Measurements from ENCODE around the gene SLC52A3. TPM values are rescaled to one million over a fixed set of nuclear protein-coding genes. Genes with fewer than 3 reads are reported as not detected.

SLC52A3 gene
- polyA plus RNA-seq, 2 of the 4 experiments (the other 2 are of a cell fraction) = 0.56 to 0.63 TPM

DNA sequence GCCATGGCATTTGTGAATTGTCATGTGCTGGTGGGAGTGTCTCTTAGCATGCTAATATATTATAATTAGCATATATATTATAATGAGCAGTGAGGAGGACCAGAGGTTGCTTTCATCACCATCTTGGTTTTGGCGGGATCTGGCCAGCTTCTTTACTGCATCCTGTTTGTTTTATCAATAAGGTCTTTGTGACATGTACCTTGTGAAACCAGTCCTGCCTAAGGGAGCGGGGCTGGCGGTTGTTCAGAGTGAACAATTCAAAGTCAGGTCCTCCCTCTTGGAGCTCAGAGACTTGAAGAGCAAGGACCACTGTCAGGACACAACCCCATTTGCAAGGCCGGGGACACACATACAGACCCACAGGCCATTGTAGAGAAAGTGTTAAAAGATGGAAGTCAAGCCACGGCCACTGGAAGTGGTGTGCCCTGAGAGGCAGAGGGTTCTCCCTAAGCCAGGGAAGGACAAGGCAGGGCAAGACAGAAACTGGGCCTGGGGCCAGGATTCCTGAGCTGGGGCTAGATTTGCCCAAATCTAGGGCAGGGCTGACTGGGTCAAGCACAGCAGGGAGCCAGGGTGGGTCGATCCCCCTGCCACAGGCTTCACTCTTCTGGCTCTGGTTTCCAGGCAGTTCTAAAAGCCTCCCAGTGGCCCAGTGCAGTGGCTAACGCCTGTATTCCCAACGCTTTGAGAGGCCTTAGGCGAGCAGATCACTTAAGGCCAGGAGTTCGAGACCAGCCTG is 14.2 kb downstream of the SLC52A3 start:
- TF ChIP-seq RFX5 (IDR thresholded peaks at IDR 0.05) = no peak
- no peak for TF ChIP-seq FOSL2 (IDR thresholded peaks at IDR 0.05)
- TF ChIP-seq FOSL2 (CRISPR knock-in tag; IDR thresholded peaks at IDR 0.05) = no peak
- no peak for TF ChIP-seq HDAC2 (IDR thresholded peaks at IDR 0.05)
- TF ChIP-seq EHMT2 (IDR thresholded peaks at IDR 0.05; ENCODE audit: low read depth) = no peak
- no peak for TF ChIP-seq MAZ (IDR thresholded peaks at IDR 0.05; ENCODE audit: borderline replicate concordance, low read depth, low read length)
- TF ChIP-seq CTCF (IDR thresholded peaks at IDR 0.05) = no peak
- TF ChIP-seq CHD4 (IDR thresholded peaks at IDR 0.05; ENCODE audit: borderline replicate concordance) = no peak
- TF ChIP-seq, protein P1, sequence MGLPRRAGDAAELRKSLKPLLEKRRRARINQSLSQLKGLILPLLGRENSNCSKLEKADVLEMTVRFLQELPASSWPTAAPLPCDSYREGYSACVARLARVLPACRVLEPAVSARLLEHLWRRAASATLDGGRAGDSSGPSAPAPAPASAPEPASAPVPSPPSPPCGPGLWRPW (IDR thresholded peaks at IDR 0.05) = no peak
- no peak for TF ChIP-seq SMC3 (IDR thresholded peaks at IDR 0.05)
- no peak for TF ChIP-seq RCOR1 (IDR thresholded peaks at IDR 0.05; ENCODE audit: low read depth, low read length)
- CTCF ChIA-PET = interaction anchor here (0.8 to 1.5 kb wide), 6 partner anchors 8 to 87 kb away, joined by 3 to 5 read pairs (median 4); partner anchors contain the start of gene SLC52A3
- no peak overlapping the region for H3K4me3 ChIP-seq
- H3K9me3 ChIP-seq = no peaks in the 10 kb centered on the region
- DNase-seq (ENCODE audit: low read depth in 1 of 2, low spot score in 1 of 2) (no peak), ATAC-seq (no peak), FAIRE-seq (no peak)
- H3K4me2 ChIP-seq = no peak overlapping the region
- WGBS (ENCODE audit: missing lambda C conversion rate) = 42% methylated on average over 10 of the region's 10 CpGs
- POLR2A ChIA-PET = no interaction called here
- no peaks in the 10 kb centered on the region for H3K4me1 ChIP-seq
- H3K27ac ChIP-seq = no peak overlapping the region

GRCh38 chr20:753136-753535 is 15.2 kb downstream of the SLC52A3 start:
- POLR2A ChIA-PET = no interaction called here
- no peak overlapping the region for H3K4me2 ChIP-seq
- 51% methylated on average over 3 of the region's 3 CpGs for WGBS (ENCODE audit: missing lambda C conversion rate)
- no peak for DNase-seq (ENCODE audit: low read depth in 1 of 2, low spot score in 1 of 2)
- TF ChIP-seq SMC3 (IDR thresholded peaks at IDR 0.05) = no peak
- TF ChIP-seq EHMT2 (IDR thresholded peaks at IDR 0.05; ENCODE audit: low read depth) = no peak
- TF ChIP-seq BHLHE40 (IDR thresholded peaks at IDR 0.05; ENCODE audit: low read depth, low read length) = no peak
- TF ChIP-seq GATA3 (IDR thresholded peaks at IDR 0.05; ENCODE audit: borderline replicate concordance) = no peak
- TF ChIP-seq ZNF302 (CRISPR knock-in tag; IDR thresholded peaks at IDR 0.05) = no peak
- TF ChIP-seq, protein P2, sequence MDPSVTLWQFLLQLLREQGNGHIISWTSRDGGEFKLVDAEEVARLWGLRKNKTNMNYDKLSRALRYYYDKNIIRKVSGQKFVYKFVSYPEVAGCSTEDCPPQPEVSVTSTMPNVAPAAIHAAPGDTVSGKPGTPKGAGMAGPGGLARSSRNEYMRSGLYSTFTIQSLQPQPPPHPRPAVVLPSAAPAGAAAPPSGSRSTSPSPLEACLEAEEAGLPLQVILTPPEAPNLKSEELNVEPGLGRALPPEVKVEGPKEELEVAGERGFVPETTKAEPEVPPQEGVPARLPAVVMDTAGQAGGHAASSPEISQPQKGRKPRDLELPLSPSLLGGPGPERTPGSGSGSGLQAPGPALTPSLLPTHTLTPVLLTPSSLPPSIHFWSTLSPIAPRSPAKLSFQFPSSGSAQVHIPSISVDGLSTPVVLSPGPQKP (IDR thresholded peaks at IDR 0.05; ENCODE audit: low read depth, low read length) = no peak
- no peak for TF ChIP-seq FOXS1 (CRISPR knock-in tag; IDR thresholded peaks at IDR 0.05)
- no peak for TF ChIP-seq MAFK (IDR thresholded peaks at IDR 0.05; ENCODE audit: partially characterized antibody)
- TF ChIP-seq TP53 (CRISPR knock-in tag; IDR thresholded peaks at IDR 0.05) = no peak
- no peak for TF ChIP-seq KDM1A (IDR thresholded peaks at IDR 0.05; ENCODE audit: low read depth)
- TF ChIP-seq HOXB5 (CRISPR knock-in tag; IDR thresholded peaks at IDR 0.05) = no peak
- H3K27ac ChIP-seq = no peak overlapping the region
- no peak for ATAC-seq
- no peak for FAIRE-seq
- no peak overlapping the region for H3K4me3 ChIP-seq
- CTCF ChIA-PET = interaction anchor here (1.5 to 1.6 kb wide), 2 partner anchors 14 to 15 kb away, joined by 5 to 7 read pairs; partner anchors contain the start of gene SLC52A3
- H3K9me3 ChIP-seq = no peaks in the 10 kb centered on the region
- no peaks in the 10 kb centered on the region for H3K4me1 ChIP-seq

- 71% methylated on average over 5 of the region's 5 CpGs for WGBS (ENCODE audit: missing lambda C conversion rate)
- H3K4me1 ChIP-seq = no peaks in the 10 kb centered on the region
- TF ChIP-seq JUNB (IDR thresholded peaks at IDR 0.05) (no peak), MYC (IDR thresholded peaks at IDR 0.05; ENCODE audit: borderline replicate concordance, low read length) (no peak), RFX5 (IDR thresholded peaks at IDR 0.05) (no peak), CTCF (IDR thresholded peaks at IDR 0.05) (no peak), PHF8 (IDR thresholded peaks at IDR 0.05; ENCODE audit: borderline replicate concordance, low read depth) (no peak), CHD4 (IDR thresholded peaks at IDR 0.05; ENCODE audit: borderline replicate concordance) (no peak), FOSL2 (IDR thresholded peaks at IDR 0.05) (no peak), FOSL2 (CRISPR knock-in tag; IDR thresholded peaks at IDR 0.05) (no peak), EHMT2 (IDR thresholded peaks at IDR 0.05; ENCODE audit: low read depth) (no peak), ZC3H11A (IDR thresholded peaks at IDR 0.05) (no peak)
- ChIA-PET POLR2A (no interaction called here), CTCF (interaction anchor here (1.6 kb wide), 1 partner anchor 13 kb away, joined by 7 read pairs; no protein-coding TSS in a partner anchor)
- H3K9me3 ChIP-seq = peaks cover 5% of the 10 kb centered on the region; the same call in 1 of the 3 replicates
- FAIRE-seq (no peak), DNase-seq (ENCODE audit: low read depth in 1 of 2, low spot score in 1 of 2) (no peak), ATAC-seq (no peak)
- no peak overlapping the region for H3K4me3 ChIP-seq
- H3K4me2 ChIP-seq = no peak overlapping the region
- H3K27ac ChIP-seq = no peak overlapping the region
Measured at GRCh38 chr20:752291-752690, 16.0 kb downstream of the SLC52A3 start.
